Activated CD4-positive, alpha-beta memory T cell treated with anti-CD3 and anti-CD28 coated beads for 36 hours (primary cell): ENCODE measurements around the gene RNF40. TPM values are rescaled to one million over a fixed set of nuclear protein-coding genes. Genes with fewer than 3 reads are reported as not detected.

Experiments
- CTCF ChIA-PET: fragments of 350-600 bp; sonication (Branson Sonifier 250); formaldehyde crosslinking; loops from one replicate; lab custom pipeline; 2021; ENCODE audit warnings: antibody characterized with exemption, inconsistent platforms; lab: Charles Lee
- POLR2A ChIA-PET: fragments of 350-600 bp; sonication (Branson Sonifier 250); formaldehyde crosslinking; loops from one replicate; lab custom pipeline; 2021; ENCODE audit warnings: antibody characterized with exemption; lab: Charles Lee
- DNase-seq: peaks from one replicate; pipeline ENCODE4 v3.0.0-alpha.2; 2020
- H3K27ac Mint-ChIP-seq: one replicate; pipeline ENCODE4 v1.8.0; 2021; ENCODE audit warnings: mixed read lengths
- H3K27me3 Mint-ChIP-seq: one replicate; pipeline ENCODE4 v1.8.0; 2021; ENCODE audit warnings: mixed read lengths
- H3K36me3 Mint-ChIP-seq: one replicate; pipeline ENCODE4 v1.8.0; 2021; ENCODE audit warnings: mixed read lengths
- H3K4me1 Mint-ChIP-seq: one replicate; pipeline ENCODE4 v1.8.0; 2021; ENCODE audit warnings: low read depth, mixed read lengths
- H3K4me3 Mint-ChIP-seq: one replicate; pipeline ENCODE4 v1.8.0; 2021; ENCODE audit warnings: mild to moderate bottlenecking, mixed read lengths
- H3K9me3 Mint-ChIP-seq: one replicate; pipeline ENCODE4 v1.8.0; 2021; ENCODE audit warnings: mixed read lengths
- intact Hi-C: fragments of 100-400 bp; cut with micrococcal nuclease; formaldehyde crosslinking; loops from one replicate; pipeline ENCODE4 v1.15.1; 2023
- total RNA-seq, 2 experiments: library from RNA; stranded (reverse); gene quantifications; one replicate each; pipeline ENCODE4 v1.2.3, GENCODE V29; 2021

Gene RNF40
- total RNA-seq, 2 experiments from 2014 or later = 70.9 to 72.8 TPM

- Mint-ChIP-seq H3K27me3 (no peaks in the 10 kb centered on the region), H3K36me3 (peaks cover 22% of the 10 kb centered on the region), H3K4me1 (peaks cover 35% of the 10 kb centered on the region), H3K4me3 (no peak overlapping the region), H3K9me3 (no peaks in the 10 kb centered on the region), H3K27ac (no peak overlapping the region)
- intact Hi-C loops = loop anchor here (5.0 kb wide), 2 partner anchors 88 to 287 kb away; partner anchors contain the start of genes FBRS and STX4
- DNase-seq = no peak
- ChIA-PET POLR2A (no interaction called here), CTCF (no interaction called here)
These were observed 17.0 kb upstream of the RNF40 start for GRCh38 chr16:30745082-30745481.

DNA sequence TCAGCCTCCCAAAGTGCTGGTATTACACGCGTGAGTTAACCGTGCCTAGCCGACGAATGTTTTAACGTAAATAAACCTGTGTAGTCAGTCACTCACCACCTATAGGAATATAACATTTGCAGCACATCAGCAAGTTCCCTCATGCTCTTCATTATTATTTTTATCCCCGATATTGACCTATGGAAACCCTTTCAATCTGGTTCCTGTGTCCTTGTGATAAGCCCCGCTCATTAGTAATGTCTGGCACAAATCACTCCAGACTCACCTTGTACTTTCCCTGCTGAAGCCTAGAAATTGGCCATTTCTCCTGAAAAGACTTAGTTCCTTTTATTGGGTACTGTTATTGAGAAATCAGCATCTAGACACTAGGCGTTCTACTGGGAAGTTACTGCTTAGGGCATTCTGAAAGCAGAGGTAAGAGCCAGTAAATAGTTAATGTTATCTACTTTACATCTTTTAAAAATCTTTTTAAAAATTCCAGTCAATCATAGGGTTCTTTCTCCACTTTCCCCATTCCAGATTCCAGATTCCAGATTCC, 15.4 kb upstream of the RNF40 start:
- Mint-ChIP-seq H3K36me3 (peaks cover 20% of the 10 kb centered on the region), H3K9me3 (no peaks in the 10 kb centered on the region), H3K4me3 (no peak overlapping the region), H3K4me1 (peaks cover 24% of the 10 kb centered on the region), H3K27me3 (no peaks in the 10 kb centered on the region), H3K27ac (no peak overlapping the region)
- intact Hi-C loops = loop anchor here (5.0 kb wide), 2 partner anchors 89 to 286 kb away; partner anchors contain the start of genes FBRS and STX4
- ChIA-PET CTCF (interaction anchor here (0.6 to 1.6 kb wide), 4 partner anchors 68 to 342 kb away, joined by 3 to 13 read pairs (median 4); no protein-coding TSS in a partner anchor), POLR2A (no interaction called here)
- no peak for DNase-seq

DNA sequence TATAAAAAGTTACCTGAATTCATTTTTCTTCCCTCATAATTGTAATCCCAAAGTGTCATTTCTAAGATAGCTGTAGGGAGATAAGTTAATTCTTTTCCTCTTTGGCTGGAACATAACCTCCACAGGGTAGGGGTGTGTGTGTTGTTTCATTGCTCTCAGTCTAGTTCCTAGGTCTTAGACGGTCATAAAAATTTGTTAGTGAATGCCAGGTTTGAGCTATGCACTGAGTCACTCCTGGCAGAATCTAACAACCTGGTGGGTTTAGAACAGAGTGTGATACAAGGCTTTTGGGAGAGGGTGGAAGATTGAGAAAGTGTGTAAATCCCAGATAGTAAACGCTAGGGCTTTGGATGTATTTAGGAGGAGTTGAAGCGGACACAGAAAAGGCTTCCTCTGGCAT, 14.8 kb upstream of the RNF40 start:
- Mint-ChIP-seq H3K9me3 (no peaks in the 10 kb centered on the region), H3K36me3 (peaks cover 16% of the 10 kb centered on the region), H3K4me1 (peaks cover 23% of the 10 kb centered on the region), H3K4me3 (peak overlapping the region; percentile 91), H3K27me3 (no peaks in the 10 kb centered on the region), H3K27ac (peak overlapping the region; percentile 77)
- ChIA-PET POLR2A (interaction anchor here (0.9 to 2.7 kb wide), 6 partner anchors 9 to 67 kb away, joined by 3 to 7 read pairs (median 4); no protein-coding TSS in a partner anchor), CTCF (interaction anchor here (0.6 to 1.6 kb wide), 7 partner anchors 12 to 343 kb away, joined by 3 to 13 read pairs (median 4); no protein-coding TSS in a partner anchor)
- intact Hi-C loops = loop anchor here (5.0 kb wide), 2 partner anchors 90 to 285 kb away; partner anchors contain the start of genes FBRS and STX4
- no peak for DNase-seq

- CTCF ChIA-PET = interaction anchor here (0.9 to 1.6 kb wide), 6 partner anchors 13 to 194 kb away, joined by 3 to 13 read pairs (median 4); no protein-coding TSS in a partner anchor
- POLR2A ChIA-PET = interaction anchor here (0.9 to 2.7 kb wide), 8 partner anchors 9 to 67 kb away, joined by 3 to 7 read pairs (median 4); no protein-coding TSS in a partner anchor
- H3K9me3 Mint-ChIP-seq = no peaks in the 10 kb centered on the region
- H3K4me3 Mint-ChIP-seq = peak within 1 kb of the TSS; percentile 91
- peaks cover 16% of the 10 kb centered on the region for H3K36me3 Mint-ChIP-seq
- peaks cover 23% of the 10 kb centered on the region for H3K4me1 Mint-ChIP-seq
- intact Hi-C loops = loop anchor here (1.0 to 5.0 kb wide), 6 partner anchors 14 to 284 kb away; partner anchors contain the start of genes CFAP119, FBRS, FBXL19 and RNF40
- H3K27ac Mint-ChIP-seq = peak within 1 kb of the TSS; percentile 77
- H3K27me3 Mint-ChIP-seq = no peaks in the 10 kb centered on the region
- peak; percentile 99 for DNase-seq
These were observed 14.1 kb upstream of the RNF40 start, which contains the start of gene PHKG2 for GRCh38 chr16:30747799-30748633. Gene PHKG2 (plus strand): TSS chr16:30748425. CDS start chr16:30748821, 396 bp downstream.

DNA sequence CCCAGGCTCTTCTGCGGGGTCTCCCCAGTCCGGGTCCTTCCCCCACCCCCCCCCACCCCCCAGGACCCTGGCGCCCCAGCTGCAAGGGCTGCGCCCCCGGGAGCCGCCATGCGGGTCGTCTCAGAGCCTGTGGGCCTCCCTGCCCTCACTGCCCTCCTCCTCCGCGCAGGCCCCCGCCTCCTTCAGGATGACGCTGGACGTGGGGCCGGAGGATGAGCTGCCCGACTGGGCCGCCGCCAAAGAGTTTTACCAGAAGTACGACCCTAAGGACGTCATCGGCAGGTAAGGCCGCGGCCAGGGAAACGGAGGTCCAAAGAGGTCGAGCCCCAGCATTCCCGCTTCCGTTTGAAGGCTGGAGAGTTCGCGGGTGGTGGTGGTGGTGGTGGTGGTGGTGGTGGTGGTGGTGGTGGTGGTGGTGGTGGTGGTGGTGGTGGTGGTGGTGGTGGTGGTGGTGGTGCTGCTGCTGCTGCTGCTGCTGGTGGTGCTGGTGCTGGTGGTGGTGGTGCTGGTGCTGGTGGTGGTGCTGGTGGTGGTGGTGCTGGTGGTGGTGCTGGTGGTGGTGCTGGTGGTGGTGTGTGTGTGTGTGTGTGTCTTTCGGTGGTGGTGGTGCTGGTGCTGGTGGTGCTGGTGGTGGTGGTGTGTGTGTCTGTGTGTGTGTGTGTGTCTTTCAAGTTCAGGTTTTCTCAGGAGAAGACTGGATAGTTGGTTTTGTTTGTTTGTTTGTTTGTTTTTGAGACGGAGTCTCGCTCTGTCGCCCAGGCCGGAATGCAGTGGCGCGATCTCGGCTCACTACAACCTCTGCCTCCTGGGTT, 13.3 kb upstream of the RNF40 start:
- Mint-ChIP-seq H3K4me3 (peak overlapping the region; percentile 91), H3K36me3 (peaks cover 11% of the 10 kb centered on the region), H3K9me3 (no peaks in the 10 kb centered on the region), H3K27ac (peak overlapping the region; percentile 60), H3K4me1 (peaks cover 20% of the 10 kb centered on the region), H3K27me3 (no peaks in the 10 kb centered on the region)
- DNase-seq = peak; percentile 46
- ChIA-PET POLR2A (interaction anchor here (0.9 to 2.7 kb wide), 8 partner anchors 9 to 66 kb away, joined by 3 to 7 read pairs (median 4); no protein-coding TSS in a partner anchor), CTCF (interaction anchor here (1.4 to 1.6 kb wide), 3 partner anchors 66 to 154 kb away, joined by 4 to 13 read pairs (median 6); no protein-coding TSS in a partner anchor)
- intact Hi-C loops = loop anchor here (1.0 to 5.0 kb wide), 6 partner anchors 13 to 283 kb away; partner anchors contain the start of genes CFAP119, FBRS, FBXL19 and RNF40

DNA sequence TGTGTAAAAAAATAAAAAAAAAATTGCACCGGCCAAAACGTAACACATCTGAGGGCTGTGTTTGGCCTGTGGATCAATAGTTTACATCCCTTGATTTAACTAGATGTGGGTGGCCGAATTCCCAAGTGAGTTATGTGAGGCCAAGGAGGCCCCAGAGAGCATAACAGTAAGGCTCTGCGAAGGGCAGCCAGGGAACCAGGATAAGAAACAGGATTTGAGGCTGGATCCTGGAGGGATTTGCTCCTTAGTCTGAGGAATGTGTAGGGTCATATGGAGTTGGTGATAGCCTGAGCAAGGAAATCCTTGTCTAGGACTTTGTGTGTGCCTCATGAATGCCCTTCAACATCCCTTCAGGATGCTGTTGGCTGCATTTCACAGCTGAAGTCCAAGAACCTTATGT, 11.9 kb upstream of the RNF40 start:
- Mint-ChIP-seq H3K36me3 (peaks cover 11% of the 10 kb centered on the region), H3K4me3 (peak overlapping the region; percentile 91), H3K27ac (no peak overlapping the region), H3K27me3 (no peaks in the 10 kb centered on the region), H3K9me3 (no peaks in the 10 kb centered on the region), H3K4me1 (peaks cover 20% of the 10 kb centered on the region)
- ChIA-PET CTCF (interaction anchor here (1.0 kb wide), 1 partner anchor 95 kb away, joined by 3 read pairs; no protein-coding TSS in a partner anchor), POLR2A (interaction anchor here (1.3 kb wide), 1 partner anchor 10 kb away, joined by 3 read pairs; no protein-coding TSS in a partner anchor)
- no peak for DNase-seq
- intact Hi-C loops = no loop called here

DNA sequence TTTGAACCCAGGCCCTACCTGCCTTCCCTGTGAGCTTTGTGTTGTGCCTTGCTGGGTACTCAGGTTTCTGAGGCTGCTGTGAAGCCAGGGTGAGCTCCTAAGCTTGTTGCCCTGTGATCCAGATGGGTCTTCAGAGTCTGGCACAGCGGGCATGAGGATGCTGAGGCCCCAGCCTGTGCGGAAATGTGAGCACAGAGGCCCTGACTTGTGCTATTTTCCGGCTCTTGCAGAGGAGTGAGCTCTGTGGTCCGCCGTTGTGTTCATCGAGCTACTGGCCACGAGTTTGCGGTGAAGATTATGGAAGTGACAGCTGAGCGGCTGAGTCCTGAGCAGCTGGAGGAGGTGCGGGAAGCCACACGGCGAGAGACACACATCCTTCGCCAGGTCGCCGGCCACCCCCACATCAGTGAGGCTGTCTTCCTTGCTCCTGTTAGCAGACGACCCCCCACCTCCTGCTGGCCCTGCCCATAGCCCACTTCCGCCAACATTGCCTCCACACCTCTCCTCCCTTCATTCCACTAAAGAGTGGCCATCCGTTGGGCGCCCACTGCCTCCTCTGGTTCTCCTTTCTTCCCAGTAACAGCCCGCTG, 11.2 kb upstream of the RNF40 start:
- peaks cover 14% of the 10 kb centered on the region for H3K36me3 Mint-ChIP-seq
- H3K27ac Mint-ChIP-seq = no peak overlapping the region
- ChIA-PET CTCF (no interaction called here), POLR2A (interaction anchor here (1.3 kb wide), 1 partner anchor 9 kb away, joined by 3 read pairs; no protein-coding TSS in a partner anchor)
- intact Hi-C loops = no loop called here
- DNase-seq = no peak
- no peaks in the 10 kb centered on the region for H3K9me3 Mint-ChIP-seq
- H3K4me3 Mint-ChIP-seq = no peak overlapping the region
- no peaks in the 10 kb centered on the region for H3K27me3 Mint-ChIP-seq
- peaks cover 20% of the 10 kb centered on the region for H3K4me1 Mint-ChIP-seq

- H3K36me3 Mint-ChIP-seq = peaks cover 14% of the 10 kb centered on the region
- no peaks in the 10 kb centered on the region for H3K9me3 Mint-ChIP-seq
- no peaks in the 10 kb centered on the region for H3K27me3 Mint-ChIP-seq
- H3K27ac Mint-ChIP-seq = peak overlapping the region; percentile 10
- intact Hi-C loops = no loop called here
- no peak overlapping the region for H3K4me3 Mint-ChIP-seq
- POLR2A ChIA-PET = no interaction called here
- H3K4me1 Mint-ChIP-seq = peaks cover 11% of the 10 kb centered on the region
- no peak for DNase-seq
- CTCF ChIA-PET = no interaction called here
These were observed 8.5 kb upstream of the RNF40 start for GRCh38 chr16:30753596-30753995.

DNA sequence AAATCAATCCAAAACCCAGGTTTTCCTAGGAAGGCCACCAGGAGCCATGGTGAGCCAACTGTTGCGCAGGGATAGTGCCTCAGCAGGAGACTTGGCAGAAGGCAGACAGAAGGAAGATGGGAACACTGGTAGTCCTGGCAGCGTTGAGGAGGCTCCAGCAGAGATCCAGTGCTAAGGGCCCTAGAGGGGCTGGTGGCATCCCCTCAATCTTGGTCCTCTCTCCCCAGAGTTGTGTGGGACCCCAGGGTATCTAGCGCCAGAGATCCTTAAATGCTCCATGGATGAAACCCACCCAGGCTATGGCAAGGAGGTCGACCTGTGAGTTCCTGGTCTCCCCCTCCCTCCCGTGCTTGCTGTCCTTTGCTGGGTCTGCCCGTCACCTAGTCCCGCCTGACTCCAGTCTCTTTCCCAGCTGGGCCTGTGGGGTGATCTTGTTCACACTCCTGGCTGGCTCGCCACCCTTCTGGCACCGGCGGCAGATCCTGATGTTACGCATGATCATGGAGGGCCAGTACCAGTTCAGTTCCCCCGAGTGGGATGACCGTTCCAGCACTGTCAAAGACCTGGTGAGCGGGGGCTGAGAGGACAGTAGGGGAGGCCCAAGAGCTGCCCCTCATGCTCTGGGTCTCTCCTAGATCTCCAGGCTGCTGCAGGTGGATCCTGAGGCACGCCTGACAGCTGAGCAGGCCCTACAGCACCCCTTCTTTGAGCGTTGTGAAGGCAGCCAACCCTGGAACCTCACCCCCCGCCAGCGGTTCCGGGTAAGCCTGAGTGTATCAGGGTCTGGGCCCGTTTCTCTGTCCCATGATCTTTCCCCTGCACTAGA, 6.0 kb upstream of the RNF40 start:
- intact Hi-C loops = no loop called here
- CTCF ChIA-PET = no interaction called here

GRCh38 chr16:30756781-30757100, 5.4 kb upstream of the RNF40 start:
- intact Hi-C loops = no loop called here
- CTCF ChIA-PET = no interaction called here
- POLR2A ChIA-PET = no interaction called here
- H3K27me3 Mint-ChIP-seq = no peaks in the 10 kb centered on the region
- H3K4me3 Mint-ChIP-seq = no peak overlapping the region
- peaks cover 10% of the 10 kb centered on the region for H3K4me1 Mint-ChIP-seq
- H3K9me3 Mint-ChIP-seq = no peaks in the 10 kb centered on the region
- H3K27ac Mint-ChIP-seq = no peak overlapping the region
- peaks cover 3% of the 10 kb centered on the region for H3K36me3 Mint-ChIP-seq
- no peak for DNase-seq

More for the DNA sequence above, 6.0 kb upstream of the RNF40 start:
- Mint-ChIP-seq H3K36me3 (peaks cover 9% of the 10 kb centered on the region), H3K27ac (no peak overlapping the region), H3K4me3 (no peak overlapping the region), H3K4me1 (peaks cover 9% of the 10 kb centered on the region), H3K27me3 (no peaks in the 10 kb centered on the region), H3K9me3 (no peaks in the 10 kb centered on the region)
- no peak for DNase-seq
- POLR2A ChIA-PET = no interaction called here
